GM18907 (cell line): ENCODE data around the gene GABRB1.
A peak's percentile ranks its signal among the peaks of the same experiment; 100 is the strongest.

Source experiments
- ATAC-seq: cut with Tn5 transposase; IDR thresholded peaks from one replicate; pipeline ENCODE4 v1.9.1; 2021; ENCODE audit warnings: mild to moderate bottlenecking, moderate library complexity; ENCODE audit not compliant: unreplicated experiment

Gene GABRB1

GRCh38 chr4:47110546-47111132, 79.3 kb downstream of the GABRB1 start:
- no peak for ATAC-seq

DNA sequence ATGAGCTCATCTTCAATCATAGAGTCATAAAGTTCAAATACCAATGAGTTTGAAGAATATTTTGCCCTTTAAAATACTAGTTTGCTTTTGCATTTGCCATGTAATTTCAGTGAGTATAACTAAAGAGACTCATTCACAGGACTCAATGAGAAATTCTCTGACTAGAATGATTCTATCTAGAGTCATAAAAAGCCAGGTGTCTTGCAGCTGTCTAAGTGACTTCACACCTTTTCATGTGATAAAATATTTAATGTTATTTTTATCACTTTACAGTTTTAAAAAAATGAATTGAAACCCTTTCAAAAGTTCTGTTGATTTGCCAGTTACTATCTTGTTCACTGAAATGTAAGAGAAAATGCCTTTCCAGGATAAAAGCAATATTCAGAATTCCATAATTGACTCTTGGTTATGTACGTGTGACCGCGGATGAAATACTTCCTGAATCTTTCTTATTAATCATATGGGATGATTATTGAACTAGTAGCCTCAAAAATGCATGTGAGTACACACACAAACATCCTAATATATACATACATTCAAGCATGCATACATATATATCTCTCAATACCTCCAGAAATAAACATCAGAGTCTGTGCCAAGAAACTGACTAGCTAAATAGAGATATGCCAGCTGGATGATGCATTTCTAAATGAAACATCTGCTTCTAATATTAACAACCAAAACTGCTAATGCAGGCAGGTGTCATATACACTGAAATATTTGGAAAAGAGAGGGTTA, 87.0 kb downstream of the GABRB1 start:
- ATAC-seq = no peak

DNA sequence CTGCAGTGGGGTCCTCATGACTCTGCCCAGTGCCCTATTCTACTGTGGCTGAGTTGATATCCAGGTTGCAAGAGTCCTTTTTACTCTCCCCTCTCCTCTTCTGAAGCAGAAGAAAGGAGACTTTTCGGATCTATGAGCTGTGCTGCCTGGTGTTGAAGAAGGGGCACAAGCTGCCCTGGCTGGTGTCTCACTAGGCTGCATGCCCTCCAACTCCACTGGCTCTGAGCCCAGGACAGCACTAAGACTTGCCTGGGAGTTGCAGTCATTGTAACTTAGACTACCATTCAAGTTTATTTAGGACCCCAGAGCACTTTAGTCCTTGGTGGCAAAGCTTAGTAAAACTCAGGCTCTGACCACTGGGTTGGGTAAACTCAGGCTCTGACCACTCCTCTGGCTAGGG, 89.4 kb downstream of the GABRB1 start:
- ATAC-seq = no peak

GRCh38 chr4:47122592-47123291, 91.4 kb downstream of the GABRB1 start:
- ATAC-seq = peak; percentile 95

- ATAC-seq = no peak
Measured at GRCh38 chr4:47128991-47129390, 97.6 kb downstream of the GABRB1 start.

DNA sequence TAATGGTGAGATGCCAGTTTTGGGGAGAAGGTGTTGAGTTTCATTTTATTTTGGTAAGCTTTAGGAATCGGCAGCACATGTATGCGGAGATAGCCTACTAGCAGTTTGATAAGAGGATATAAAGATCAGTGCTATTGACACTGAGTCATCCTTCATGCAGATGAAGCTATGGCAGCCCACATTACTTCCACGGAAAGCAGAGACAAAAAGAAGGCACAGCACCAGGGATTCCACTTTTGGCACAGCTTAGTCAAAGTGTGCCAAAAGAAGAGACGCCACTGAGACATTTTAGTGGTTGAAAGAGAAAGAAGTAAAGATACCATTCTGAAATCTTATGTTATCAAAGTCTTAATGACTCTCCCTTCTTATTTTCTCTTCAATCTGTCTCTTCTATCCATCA, 103.8 kb downstream of the GABRB1 start:
- no peak for ATAC-seq

DNA sequence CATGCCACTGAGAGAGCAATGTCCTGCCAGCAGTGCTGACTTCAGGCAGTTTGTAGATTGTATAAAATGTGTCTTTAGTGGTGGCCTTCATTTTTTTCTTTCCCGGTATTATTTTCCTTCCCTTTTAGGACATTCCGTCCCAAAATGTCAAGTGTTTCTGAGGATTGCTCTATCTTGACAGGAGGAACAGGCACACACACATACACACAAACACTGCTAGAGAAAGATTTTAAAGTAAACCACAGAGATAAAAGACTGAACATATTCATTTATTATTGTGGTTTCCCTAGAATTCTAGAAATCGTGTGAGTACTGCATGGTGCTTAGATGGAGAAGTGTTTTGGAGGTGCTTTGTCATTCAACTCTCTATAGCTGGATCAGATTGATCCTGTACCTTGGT, 111.9 kb downstream of the GABRB1 start:
- ATAC-seq = no peak

DNA sequence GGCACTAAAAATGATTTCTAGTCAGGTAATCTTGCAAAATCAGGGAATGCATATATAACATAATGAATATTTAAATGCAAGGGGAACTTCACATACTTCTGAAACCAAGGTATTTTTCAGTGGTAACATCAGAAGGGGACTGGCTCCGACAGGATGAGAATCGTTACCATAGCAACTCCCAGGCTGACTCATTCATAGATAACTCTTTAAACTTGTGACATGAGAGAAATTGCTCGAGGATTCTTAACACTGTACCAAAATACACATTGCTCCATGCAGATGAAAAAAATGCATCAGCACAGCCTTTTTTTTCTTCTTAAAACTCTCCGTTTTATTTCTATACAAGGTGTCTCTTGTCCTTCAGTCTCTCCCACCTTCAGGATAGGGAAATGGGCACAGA, 114.3 kb downstream of the GABRB1 start:
- ATAC-seq = peak; percentile 100

DNA sequence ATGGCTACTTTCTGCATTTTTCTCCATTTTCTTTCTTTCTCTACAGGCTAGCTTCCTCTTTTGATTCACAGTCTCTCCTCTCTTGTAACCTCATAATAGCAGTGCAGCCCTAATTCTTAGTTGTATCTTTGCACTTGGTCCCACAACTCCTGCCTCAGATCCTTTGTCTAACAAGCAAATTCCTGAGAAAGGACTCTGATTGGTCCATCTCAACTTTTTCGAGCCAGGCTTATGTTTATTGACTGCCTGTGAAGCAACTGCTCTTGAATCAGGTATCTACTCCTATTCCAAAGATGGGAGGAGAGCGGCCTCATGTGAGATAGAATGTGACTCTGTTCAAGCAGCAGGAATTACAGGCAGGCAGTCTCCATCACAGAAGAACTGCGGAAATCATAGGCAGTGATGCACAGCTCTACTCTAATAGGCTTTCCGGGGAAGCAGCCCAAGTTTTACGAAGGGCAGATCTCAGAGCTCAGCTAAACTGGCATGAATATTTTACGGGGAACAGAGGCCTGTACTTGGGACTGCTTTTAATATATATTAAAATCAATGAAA, 123.5 kb downstream of the GABRB1 start:
- ATAC-seq = no peak

DNA sequence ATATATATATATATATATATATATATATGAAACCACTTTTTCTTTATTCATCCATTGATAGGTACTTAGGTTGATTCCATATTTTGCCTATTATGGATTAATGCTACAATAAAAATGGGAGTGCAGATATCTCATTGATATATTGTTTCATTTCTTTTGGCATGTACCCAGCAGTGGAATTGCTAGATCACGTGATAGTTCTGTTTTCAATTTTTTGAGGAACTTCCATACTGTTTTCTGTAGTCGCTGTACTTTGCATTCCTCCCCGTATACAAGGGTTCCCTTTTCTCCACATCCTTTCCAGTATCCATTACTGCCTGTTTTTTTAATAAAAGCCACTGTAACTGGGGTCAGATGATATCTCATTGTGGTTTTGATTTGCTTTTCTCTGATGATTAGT, 124.6 kb downstream of the GABRB1 start:
- ATAC-seq = no peak

GRCh38 chr4:47160095-47160494, 128.7 kb downstream of the GABRB1 start:
- ATAC-seq = no peak

DNA sequence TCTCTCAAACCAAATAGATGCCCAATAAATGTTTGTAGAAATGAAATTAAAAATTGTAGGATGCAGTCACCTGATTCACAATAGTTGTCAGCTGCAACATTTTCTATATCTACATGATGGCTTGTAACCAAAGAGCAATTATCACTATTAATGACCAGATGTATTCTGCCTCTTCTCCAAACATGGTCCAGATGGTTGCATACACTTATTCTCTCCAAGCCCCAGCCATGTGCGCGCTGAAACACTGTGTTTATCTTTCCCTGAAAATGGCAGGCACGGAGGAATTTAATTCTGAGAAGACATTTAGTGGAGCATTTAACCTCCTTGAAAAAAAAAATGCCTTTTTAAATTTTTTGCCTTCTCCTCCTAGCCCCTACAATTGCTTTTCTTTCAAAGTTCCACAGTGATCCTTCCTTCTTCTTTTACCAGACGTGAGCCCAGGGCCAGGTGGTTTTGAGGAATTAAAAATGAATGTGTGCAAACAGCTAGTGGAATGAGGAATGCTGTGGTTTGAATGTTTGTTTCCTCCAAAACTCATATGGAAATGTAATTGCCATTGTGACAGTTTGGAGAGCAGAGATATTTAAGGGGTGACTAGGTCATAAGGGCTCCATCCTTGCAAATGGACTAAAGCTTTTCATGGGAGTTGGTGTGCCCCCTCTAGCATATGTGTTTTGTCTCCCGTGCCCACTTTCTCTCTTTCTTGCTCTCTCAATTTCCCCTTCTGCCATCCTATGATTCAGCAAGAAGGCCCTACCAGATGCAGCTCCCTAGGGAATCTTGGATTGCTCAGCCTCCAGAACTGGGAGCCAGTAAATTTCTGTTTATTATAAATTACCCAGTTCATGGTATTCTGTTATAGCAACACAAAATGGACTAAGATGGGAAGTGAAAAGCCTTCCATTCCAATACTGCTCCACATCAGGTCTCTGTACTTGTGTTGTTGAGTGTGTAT, 136.0 kb downstream of the GABRB1 start:
- no peak for ATAC-seq

- ATAC-seq = no peak
Measured at GRCh38 chr4:47184083-47184482, 152.7 kb downstream of the GABRB1 start.

GRCh38 chr4:47185761-47186160, 154.4 kb downstream of the GABRB1 start:
- ATAC-seq = no peak

GRCh38 chr4:47187608-47188007, 156.2 kb downstream of the GABRB1 start:
- no peak for ATAC-seq

- no peak for ATAC-seq
Measured at GRCh38 chr4:47193179-47193578, 161.8 kb downstream of the GABRB1 start.

GRCh38 chr4:47194036-47194737, 162.8 kb downstream of the GABRB1 start:
- no peak for ATAC-seq

GRCh38 chr4:47195706-47196105, 164.3 kb downstream of the GABRB1 start:
- no peak for ATAC-seq

DNA sequence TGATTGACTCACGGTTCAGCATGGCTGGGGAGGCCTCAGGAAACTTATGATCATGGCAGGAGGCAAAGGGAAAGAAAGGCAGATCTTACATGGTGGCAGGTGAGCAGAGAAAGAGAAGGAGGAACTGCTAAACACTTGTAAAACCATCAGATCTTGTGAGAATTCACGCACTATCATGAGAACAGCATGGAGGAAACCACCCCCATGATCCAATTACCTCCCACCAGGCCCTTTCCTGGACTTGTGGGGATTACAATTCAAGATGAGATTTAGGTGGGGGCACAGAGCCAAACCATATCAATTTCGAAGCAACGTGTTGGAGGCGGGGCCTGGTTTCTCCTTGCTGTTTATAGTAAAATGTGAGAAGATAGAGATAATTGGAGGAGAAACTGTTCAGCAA, 167.4 kb downstream of the GABRB1 start:
- no peak for ATAC-seq

DNA sequence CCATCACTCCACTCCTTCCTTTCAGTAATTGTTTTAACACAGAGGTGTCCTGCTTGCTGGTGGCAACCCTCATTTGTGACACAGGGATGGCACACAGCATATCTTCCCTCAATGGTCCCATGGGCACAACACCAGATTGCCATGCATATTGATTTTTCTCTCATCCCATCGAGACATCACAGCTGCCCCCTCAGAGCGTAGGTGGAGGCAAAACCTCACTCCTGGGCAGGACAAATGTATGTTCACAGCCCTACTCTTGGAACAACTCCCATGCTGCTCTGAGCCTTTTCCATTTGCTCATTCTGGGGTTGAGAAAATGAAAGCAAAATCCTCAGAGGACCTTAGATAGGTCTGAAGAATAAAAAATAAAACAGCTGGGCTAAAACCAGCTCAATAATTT, 172.2 kb downstream of the GABRB1 start:
- ATAC-seq = no peak
